HG02852 (cell line): Measurements from ENCODE around the gene LPCAT3.
A peak's percentile ranks its signal among the peaks of the same experiment; 100 is the strongest.

ENCODE experiments used
- ATAC-seq: cut with Tn5 transposase; IDR thresholded peaks from one replicate; pipeline ENCODE4 v1.9.1; 2021; ENCODE audit warnings: mild to moderate bottlenecking, moderate library complexity; ENCODE audit not compliant: unreplicated experiment

The LPCAT3 gene

GRCh38 chr12:6954316-6955107 is 63.8 kb downstream of the LPCAT3 start:
- no peak for ATAC-seq

- peak; percentile 53 for ATAC-seq
Observed at GRCh38 chr12:6953442-6954315, 64.6 kb downstream of the LPCAT3 start.

GRCh38 chr12:6952863-6953441 is 65.3 kb downstream of the LPCAT3 start:
- no peak for ATAC-seq

- no peak for ATAC-seq
Observed at GRCh38 chr12:6952121-6952862, 66.0 kb downstream of the LPCAT3 start.

- ATAC-seq: no peak
Observed at GRCh38 chr12:6951551-6952120, 66.6 kb downstream of the LPCAT3 start.

GRCh38 chr12:6950811-6951540 is 67.3 kb downstream of the LPCAT3 start, which contains the start of gene PTPN6:
Gene PTPN6 (plus strand): TSS chr12:6951356. CDS start chr12:6951513, 157 bp downstream.
- no peak for ATAC-seq

- ATAC-seq: no peak
Observed at GRCh38 chr12:6950401-6950801, 67.9 kb downstream of the LPCAT3 start.

GRCh38 chr12:6948873-6949594 is 69.2 kb downstream of the LPCAT3 start:
- no peak for ATAC-seq

- no peak for ATAC-seq
Observed at GRCh38 chr12:6947615-6948014, 70.7 kb downstream of the LPCAT3 start.

GRCh38 chr12:6946920-6947374 is 71.3 kb downstream of the LPCAT3 start:
- ATAC-seq: no peak

- ATAC-seq: peak; percentile 25
Observed at GRCh38 chr12:6946033-6946919, 72.0 kb downstream of the LPCAT3 start.

GRCh38 chr12:6945613-6946012 is 72.7 kb downstream of the LPCAT3 start:
- ATAC-seq: no peak

- ATAC-seq: peak; percentile 48
Observed at GRCh38 chr12:6944381-6945186, 73.7 kb downstream of the LPCAT3 start.

- ATAC-seq: peak; percentile 33
Observed at GRCh38 chr12:6943722-6944380, 74.4 kb downstream of the LPCAT3 start, which contains the start of the genes C12orf57 and RNU7-1. Gene C12orf57 (plus strand): TSS chr12:6944022. CDS start chr12:6944122, 100 bp downstream. Gene RNU7-1 (plus strand): TSS chr12:6943816.

GRCh38 chr12:6943389-6943721 is 74.9 kb downstream of the LPCAT3 start:
- ATAC-seq: peak; percentile 28

GRCh38 chr12:6942331-6942665 is 76.0 kb downstream of the LPCAT3 start:
- no peak for ATAC-seq

GRCh38 chr12:6941782-6942181 is 76.5 kb downstream of the LPCAT3 start:
- ATAC-seq: no peak
